AG09319 (cell line): Measurements from ENCODE around the gene NARF.

Source experiments
- DNase-seq: peaks from one replicate; pipeline ENCODE4 v3.0.0-alpha.2; 2010; ENCODE audit warnings: low read depth; ENCODE audit errors: extremely low read depth
- CTCF ChIP-seq: IDR thresholded peaks from 2 replicates; pipeline ENCODE4 v1.5.1; 2011; ENCODE audit warnings: low read depth, mild to moderate bottlenecking, inconsistent platforms, low read length, moderate library complexity

Gene NARF

GRCh38 chr17:82468692-82469091, 10.2 kb downstream of the NARF start:
- no peak for TF ChIP-seq CTCF
- no peak for DNase-seq

- TF ChIP-seq CTCF: no peak
- no peak for DNase-seq
Observed at GRCh38 chr17:82470065-82470464, 11.5 kb downstream of the NARF start.

- no peak for DNase-seq
- no peak for TF ChIP-seq CTCF
Observed at GRCh38 chr17:82474223-82475010, 15.9 kb downstream of the NARF start.

- no peak for TF ChIP-seq CTCF
- DNase-seq: no peak
Observed at GRCh38 chr17:82475458-82475857, 16.9 kb downstream of the NARF start.

- DNase-seq: no peak
- TF ChIP-seq CTCF: no peak
Observed at GRCh38 chr17:82477934-82478333, 19.4 kb downstream of the NARF start.

- DNase-seq: no peak
Observed at GRCh38 chr17:82479602-82480001, 21.1 kb downstream of the NARF start.

GRCh38 chr17:82480318-82480717, 21.8 kb downstream of the NARF start:
- no peak for DNase-seq

More at GRCh38 chr17:82479602-82480001, 21.1 kb downstream of the NARF start:
- TF ChIP-seq CTCF: no peak

More at GRCh38 chr17:82480318-82480717, 21.8 kb downstream of the NARF start:
- TF ChIP-seq CTCF: no peak
